Neutrophil (primary cell): ENCODE results near the gene KCNG4.

ENCODE experiments used
- H3K27ac ChIP-seq: fragments of 200-600 bp; sonication (generic); 2 replicates; pipeline ENCODE4 v1.5.1; 2016; ENCODE audit warnings: mild to moderate bottlenecking, moderate library complexity
- H3K27me3 ChIP-seq: fragments of 200-600 bp; sonication (generic); 2 replicates; pipeline ENCODE4 v1.6.0; 2016; ENCODE audit warnings: mild to moderate bottlenecking
- H3K36me3 ChIP-seq: fragments of 200-600 bp; sonication (generic); 2 replicates; pipeline ENCODE4 v1.5.1; 2017
- H3K4me1 ChIP-seq, 2 experiments: fragments of 200-600 bp in 1 of 2; sonication (generic) in 1 of 2; 1 replicate in 1 of 2; 2 replicates in 1 of 2; pipeline versions ENCODE4 v1.5.1 to v1.6.1; 2013 to 2016; ENCODE audit warnings: low read depth in 1 of 2, low read length in 1 of 2, mild to moderate bottlenecking in 1 of 2, moderate library complexity in 1 of 2; ENCODE audit not compliant: control insufficient read depth in 1 of 2, insufficient read depth in 1 of 2
- H3K4me3 ChIP-seq, 2 experiments: fragments of 200-600 bp in 1 of 2; sonication (generic) in 1 of 2; 1 replicate in 1 of 2; 2 replicates in 1 of 2; pipeline ENCODE4 v1.5.1; 2013 to 2016; ENCODE audit warnings: low read depth in 1 of 2, low read length in 1 of 2, mild to moderate bottlenecking in 1 of 2, moderate library complexity in 1 of 2
- H3K9me3 ChIP-seq: fragments of 200-600 bp; sonication (generic); 2 replicates; pipeline ENCODE4 v1.5.1; 2016
- TF ChIP-seq, protein P1 (sequence below): fragments of 200-600 bp; sonication (generic); IDR thresholded peaks from 2 replicates; pipeline ENCODE4 v1.5.1; 2016; ENCODE audit warnings: antibody characterized with exemption

Gene KCNG4

DNA sequence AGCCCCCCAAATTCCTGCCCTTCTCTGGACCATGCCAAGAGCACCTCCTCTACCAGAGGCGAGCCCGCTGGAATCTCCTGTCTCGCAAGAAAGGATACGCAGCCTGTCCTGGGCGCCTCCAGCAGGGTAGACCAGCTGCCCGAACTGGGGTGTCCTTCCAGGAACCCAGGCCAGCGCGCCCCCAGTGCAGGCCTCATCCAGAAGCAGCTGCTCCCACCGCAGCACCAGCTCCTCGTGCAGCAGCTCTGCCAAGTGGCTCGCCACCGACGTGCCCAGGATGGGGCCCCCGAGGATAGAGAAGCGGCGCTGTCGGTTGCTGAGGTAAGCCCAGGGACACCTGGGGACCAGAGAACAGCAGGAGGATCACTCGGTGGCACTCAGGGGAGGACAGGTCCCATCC, 57.7 kb downstream of the KCNG4 start:
- TF ChIP-seq, protein P1, sequence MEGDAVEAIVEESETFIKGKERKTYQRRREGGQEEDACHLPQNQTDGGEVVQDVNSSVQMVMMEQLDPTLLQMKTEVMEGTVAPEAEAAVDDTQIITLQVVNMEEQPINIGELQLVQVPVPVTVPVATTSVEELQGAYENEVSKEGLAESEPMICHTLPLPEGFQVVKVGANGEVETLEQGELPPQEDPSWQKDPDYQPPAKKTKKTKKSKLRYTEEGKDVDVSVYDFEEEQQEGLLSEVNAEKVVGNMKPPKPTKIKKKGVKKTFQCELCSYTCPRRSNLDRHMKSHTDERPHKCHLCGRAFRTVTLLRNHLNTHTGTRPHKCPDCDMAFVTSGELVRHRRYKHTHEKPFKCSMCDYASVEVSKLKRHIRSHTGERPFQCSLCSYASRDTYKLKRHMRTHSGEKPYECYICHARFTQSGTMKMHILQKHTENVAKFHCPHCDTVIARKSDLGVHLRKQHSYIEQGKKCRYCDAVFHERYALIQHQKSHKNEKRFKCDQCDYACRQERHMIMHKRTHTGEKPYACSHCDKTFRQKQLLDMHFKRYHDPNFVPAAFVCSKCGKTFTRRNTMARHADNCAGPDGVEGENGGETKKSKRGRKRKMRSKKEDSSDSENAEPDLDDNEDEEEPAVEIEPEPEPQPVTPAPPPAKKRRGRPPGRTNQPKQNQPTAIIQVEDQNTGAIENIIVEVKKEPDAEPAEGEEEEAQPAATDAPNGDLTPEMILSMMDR, result no peak
- Histone ChIP-seq H3K27ac (no peak overlapping the region), H3K4me1 (peaks cover 11% of the 10 kb centered on the region in 2 experiments), H3K36me3 (peaks cover 74% of the 10 kb centered on the region), H3K9me3 (no peaks in the 10 kb centered on the region), H3K4me3 (no peak overlapping the region), H3K27me3 (no peaks in the 10 kb centered on the region)

DNA sequence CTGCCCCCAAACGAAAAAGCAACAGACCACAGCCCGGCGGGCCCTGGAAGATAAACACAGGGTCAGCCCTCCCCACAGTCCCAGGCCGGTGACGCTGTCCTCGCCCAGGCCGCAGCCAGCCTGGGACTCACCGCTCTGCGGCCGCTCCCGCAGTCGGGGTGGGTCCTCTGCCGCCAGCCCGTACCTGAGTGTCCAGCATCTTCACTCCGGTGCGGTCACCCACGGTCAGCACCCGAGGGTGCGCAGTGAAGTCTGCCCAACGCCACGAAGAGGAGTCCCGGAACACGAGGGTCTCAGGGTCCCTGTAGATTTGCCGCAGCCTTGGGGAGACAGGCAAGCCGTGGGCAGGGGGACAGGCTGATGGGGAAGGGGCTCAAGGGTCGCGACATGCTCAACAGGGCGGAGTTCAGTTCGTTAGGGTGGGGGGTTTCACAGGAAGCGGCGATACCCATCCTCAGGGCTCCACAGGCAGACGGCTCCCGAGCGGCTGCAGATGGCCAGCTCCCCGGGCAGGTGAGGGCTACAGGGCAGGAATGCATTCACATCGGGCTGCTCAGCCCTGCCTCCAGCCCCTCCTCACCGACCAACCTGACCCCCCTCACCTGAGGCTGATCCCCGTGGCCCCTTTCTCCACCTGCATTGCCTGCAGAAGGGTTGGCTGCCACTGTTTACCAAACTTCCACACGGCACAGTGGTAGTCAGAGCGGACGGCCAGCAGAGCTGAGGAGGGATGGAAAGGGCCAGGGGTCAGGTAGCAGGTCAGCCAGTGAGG, 58.5 kb downstream of the KCNG4 start:
- TF ChIP-seq, protein P1, result no peak
- H3K36me3 ChIP-seq, result peaks cover 74% of the 10 kb centered on the region

DNA sequence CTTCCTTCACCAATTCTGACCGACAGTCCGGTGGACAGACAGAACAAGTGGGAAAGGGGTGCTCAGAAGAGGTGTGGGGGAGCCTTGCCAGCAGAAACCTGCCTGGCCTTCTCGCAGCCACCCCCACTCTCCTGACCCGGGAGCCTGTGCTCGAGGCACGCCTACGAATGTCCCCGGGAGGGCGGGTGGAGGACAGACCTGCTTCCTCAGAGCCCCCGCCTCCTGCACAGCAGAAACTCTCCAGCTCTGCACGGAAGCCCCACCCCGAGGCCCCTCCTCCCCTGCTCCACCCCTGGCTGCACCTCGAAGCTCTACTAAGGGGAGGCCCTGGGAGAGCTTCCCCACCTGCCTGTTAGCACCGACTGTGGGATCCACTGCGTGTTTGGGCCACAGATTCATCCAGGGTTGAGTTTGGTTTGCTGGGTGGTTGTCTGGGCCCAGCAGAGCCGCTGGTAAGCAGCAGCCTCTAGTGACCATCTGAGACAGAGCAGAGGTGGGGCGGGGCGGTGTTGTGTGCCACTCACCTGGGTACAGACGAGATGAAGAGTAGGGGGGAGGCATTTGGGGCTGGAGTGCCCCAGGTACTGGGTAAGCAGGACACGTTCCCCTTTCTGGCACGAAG, 59.2 kb downstream of the KCNG4 start:
- peaks cover 8 to 13% of the 10 kb centered on the region in 2 experiments for H3K4me1 ChIP-seq
- peaks cover 74% of the 10 kb centered on the region for H3K36me3 ChIP-seq
- no peaks in the 10 kb centered on the region for H3K27me3 ChIP-seq
- H3K4me3 ChIP-seq, result no peak overlapping the region
- TF ChIP-seq, protein P1, result no peak
- no peak overlapping the region for H3K27ac ChIP-seq
- H3K9me3 ChIP-seq, result no peaks in the 10 kb centered on the region

More for the DNA sequence above, 58.5 kb downstream of the KCNG4 start:
- H3K4me3 ChIP-seq, result no peak overlapping the region
- no peaks in the 10 kb centered on the region for H3K27me3 ChIP-seq
- H3K27ac ChIP-seq, result no peak overlapping the region
- H3K4me1 ChIP-seq, result peaks cover 7 to 11% of the 10 kb centered on the region in 2 experiments
- no peaks in the 10 kb centered on the region for H3K9me3 ChIP-seq

DNA sequence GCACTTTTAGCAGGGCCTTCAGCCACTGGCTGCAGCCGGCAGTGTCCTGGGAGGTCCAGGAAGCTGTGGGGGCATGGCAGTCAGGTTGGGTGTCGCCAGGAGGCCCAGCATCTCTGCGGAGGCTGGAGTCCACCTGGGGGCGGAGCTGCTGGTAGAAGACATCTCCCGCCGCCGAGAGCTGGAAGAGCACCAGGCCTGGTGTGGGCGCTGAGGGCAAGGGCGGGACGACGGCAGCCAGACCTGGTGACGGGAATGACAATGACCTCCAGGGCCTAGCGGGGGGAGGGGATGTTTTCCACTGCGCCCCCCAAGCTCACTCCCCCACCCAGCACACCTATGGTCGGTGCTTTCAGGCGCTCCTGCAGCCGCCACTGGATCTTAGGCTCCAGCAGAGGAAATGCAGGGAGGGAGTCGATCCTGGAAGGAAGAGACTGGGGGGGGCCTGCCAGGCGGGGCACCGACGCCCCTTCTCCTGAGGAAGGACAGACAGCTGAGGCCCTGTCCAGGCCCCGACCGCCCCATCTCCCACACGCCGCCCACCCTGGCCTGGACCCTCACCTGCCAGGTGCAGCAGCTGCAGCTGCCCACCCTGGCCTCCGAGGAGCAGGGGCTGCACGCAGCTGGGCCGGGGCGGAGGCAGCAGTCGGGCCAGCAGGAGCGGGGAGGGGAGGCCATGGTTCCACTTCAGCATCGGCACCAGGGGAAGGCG, 60.0 kb downstream of the KCNG4 start:
- H3K4me1 ChIP-seq, result peaks cover 14 to 17% of the 10 kb centered on the region in 2 experiments
- no peaks in the 10 kb centered on the region for H3K27me3 ChIP-seq
- H3K9me3 ChIP-seq, result no peaks in the 10 kb centered on the region
- H3K27ac ChIP-seq, result no peak overlapping the region
- peaks cover 70% of the 10 kb centered on the region for H3K36me3 ChIP-seq
- no peak overlapping the region for H3K4me3 ChIP-seq
- TF ChIP-seq, protein P1, result no peak

DNA sequence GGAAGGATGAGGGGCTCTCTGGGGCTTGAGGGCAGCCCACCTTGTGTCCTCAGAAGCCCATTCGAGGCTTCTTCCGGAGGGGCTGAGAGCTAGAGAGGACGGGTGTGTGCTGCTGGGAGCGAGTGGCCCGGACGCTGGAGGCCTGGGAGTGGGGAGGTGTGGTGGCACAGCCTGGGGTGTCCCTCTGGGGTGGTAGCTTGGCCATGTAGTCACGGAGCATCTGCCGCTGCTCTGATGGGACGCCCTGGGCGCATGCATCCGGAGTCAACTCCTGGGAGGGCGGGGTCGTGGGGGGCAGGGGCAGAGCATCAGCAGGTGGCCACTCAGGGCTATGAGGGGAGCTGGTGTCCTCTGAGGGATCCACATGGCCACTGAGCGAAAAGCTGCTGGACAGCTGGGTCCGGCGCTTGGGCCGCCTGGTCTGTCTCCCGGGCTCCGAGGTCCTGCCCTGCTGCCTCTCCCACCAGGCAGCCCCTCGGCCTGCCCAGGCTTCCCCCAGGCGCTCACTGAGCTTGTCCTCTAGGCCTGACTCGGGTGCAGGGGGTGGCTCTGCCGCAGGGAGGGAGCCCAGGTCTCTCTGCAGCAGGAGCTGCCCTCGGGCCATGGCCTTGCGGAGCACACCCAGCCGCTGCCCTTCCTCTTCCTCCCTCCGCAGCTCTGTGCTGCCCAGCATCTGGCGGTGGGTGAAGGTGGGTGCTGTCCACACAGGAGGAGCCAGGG, 60.8 kb downstream of the KCNG4 start:
- Histone ChIP-seq H3K27ac (no peak overlapping the region), H3K36me3 (peaks cover 65% of the 10 kb centered on the region), H3K4me1 (peaks cover 14 to 22% of the 10 kb centered on the region in 2 experiments), H3K27me3 (no peaks in the 10 kb centered on the region), H3K4me3 (no peak overlapping the region), H3K9me3 (no peaks in the 10 kb centered on the region)
- TF ChIP-seq, protein P1, result no peak
